ENCODE data around the gene WLS. TPM values are rescaled to one million over a fixed set of nuclear protein-coding genes. Genes with fewer than 3 reads are reported as not detected.

WLS gene
- polyA plus RNA-seq, 1 experiment: 28.4 TPM

DNA sequence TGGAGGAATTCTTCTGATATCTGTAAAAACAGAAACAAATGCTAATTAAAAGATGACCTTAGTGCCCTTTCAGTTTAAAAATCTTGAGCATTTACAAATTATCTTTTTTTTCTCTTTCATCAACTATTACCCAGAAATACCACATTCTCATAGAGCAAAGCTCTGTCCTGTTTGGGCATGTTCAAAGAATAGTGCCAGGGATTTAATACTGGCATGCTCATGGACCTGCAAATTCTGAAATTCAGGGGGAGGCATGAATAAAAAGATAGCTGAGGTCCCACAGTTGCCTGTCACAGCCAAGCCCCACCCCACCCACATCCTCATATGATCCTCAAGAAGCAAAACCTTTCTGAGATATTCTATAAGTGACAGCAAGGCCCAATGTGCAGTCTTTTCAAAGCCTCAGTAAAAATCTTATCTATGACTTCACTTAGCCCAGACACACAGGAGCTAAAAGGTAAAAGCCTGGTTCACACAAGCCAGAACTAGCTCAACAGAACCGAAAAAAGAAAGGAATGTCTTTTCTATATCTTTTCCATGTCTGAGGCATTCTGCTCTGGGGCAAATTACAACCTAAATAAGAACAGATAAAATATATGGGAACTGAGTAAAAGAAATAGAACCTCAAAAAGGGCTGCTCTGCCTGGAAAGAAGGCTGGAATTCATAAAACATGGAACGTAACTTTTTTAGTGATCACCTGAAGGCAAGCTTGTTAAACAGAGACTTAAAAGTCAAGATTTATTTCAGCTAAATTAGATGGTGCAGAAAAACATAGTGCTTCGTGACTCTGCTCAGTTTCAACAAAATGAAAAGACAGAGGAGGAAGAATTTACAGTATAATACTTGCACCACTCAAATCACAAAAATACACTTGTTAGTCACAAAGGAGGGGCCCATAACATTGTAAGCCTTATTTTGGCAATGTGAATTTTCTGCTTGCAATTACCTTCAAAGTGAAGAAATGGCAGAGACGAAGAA is 11.0 kb downstream of the WLS start:
- TF ChIP-seq CTCF (IDR thresholded peaks at IDR 0.05; ENCODE audit: insufficient read depth, low read depth, low read length): no peak
- Histone ChIP-seq H3K36me3 (ENCODE audit: control insufficient read depth, insufficient read depth, low read length) (no peaks in the 10 kb centered on the region), H3K27me3 (ENCODE audit: control insufficient read depth, insufficient read depth, low read length) (no peaks in the 10 kb centered on the region), H3K4me3 (ENCODE audit: low read depth, low read length) (no peak overlapping the region)
- CTCF ChIA-PET: interaction anchor here (0.9 to 1.5 kb wide), 3 partner anchors 9 to 104 kb away, joined by 3 read pairs; no protein-coding TSS in a partner anchor
- POLR2A ChIA-PET: no interaction called here
- DNase-seq (ENCODE audit: low read depth): no peak

GRCh38 chr1:68220420-68220819 is 11.9 kb downstream of the WLS start:
- Histone ChIP-seq H3K4me3 (ENCODE audit: low read depth, low read length) (no peak overlapping the region), H3K27me3 (ENCODE audit: control insufficient read depth, insufficient read depth, low read length) (no peaks in the 10 kb centered on the region), H3K36me3 (ENCODE audit: control insufficient read depth, insufficient read depth, low read length) (no peaks in the 10 kb centered on the region)
- no peak for TF ChIP-seq CTCF (IDR thresholded peaks at IDR 0.05; ENCODE audit: insufficient read depth, low read depth, low read length)
- DNase-seq (ENCODE audit: low read depth): no peak
- ChIA-PET CTCF (interaction anchor here (0.9 to 1.5 kb wide), 2 partner anchors 11 to 103 kb away, joined by 3 read pairs; no protein-coding TSS in a partner anchor), POLR2A (no interaction called here)

- ChIA-PET POLR2A (no interaction called here), CTCF (no interaction called here)
- H3K36me3 ChIP-seq (ENCODE audit: control insufficient read depth, insufficient read depth, low read length): no peaks in the 10 kb centered on the region
- no peak for TF ChIP-seq CTCF (IDR thresholded peaks at IDR 0.05; ENCODE audit: insufficient read depth, low read depth, low read length)
- no peaks in the 10 kb centered on the region for H3K27me3 ChIP-seq (ENCODE audit: control insufficient read depth, insufficient read depth, low read length)
- H3K4me3 ChIP-seq (ENCODE audit: low read depth, low read length): no peak overlapping the region
- no peak for DNase-seq (ENCODE audit: low read depth)
Measured at GRCh38 chr1:68218490-68218889, 13.8 kb downstream of the WLS start.

DNA sequence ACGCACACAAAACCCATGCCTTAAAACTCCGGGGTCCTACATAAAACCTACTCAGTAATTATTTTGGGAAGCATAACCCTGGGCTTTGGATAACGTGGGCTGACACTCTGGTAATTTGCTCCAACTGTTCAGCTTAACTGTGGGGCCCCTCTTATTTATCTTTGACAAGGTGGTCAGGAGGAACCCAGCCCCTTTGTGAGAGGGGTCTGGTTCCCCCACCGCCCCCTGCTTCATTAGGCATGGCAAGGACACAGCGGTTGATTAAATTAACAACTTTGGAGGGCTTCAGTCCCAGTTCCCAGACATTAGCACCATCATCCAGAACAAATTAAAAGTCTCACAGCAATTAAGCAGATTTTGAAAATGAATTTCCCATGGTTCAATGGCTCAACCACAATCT is 14.7 kb downstream of the WLS start:
- no peak for TF ChIP-seq CTCF (IDR thresholded peaks at IDR 0.05; ENCODE audit: insufficient read depth, low read depth, low read length)
- no peak for DNase-seq (ENCODE audit: low read depth)
- CTCF ChIA-PET: no interaction called here
- H3K27me3 ChIP-seq (ENCODE audit: control insufficient read depth, insufficient read depth, low read length): no peaks in the 10 kb centered on the region
- POLR2A ChIA-PET: no interaction called here
- no peaks in the 10 kb centered on the region for H3K36me3 ChIP-seq (ENCODE audit: control insufficient read depth, insufficient read depth, low read length)
- no peak overlapping the region for H3K4me3 ChIP-seq (ENCODE audit: low read depth, low read length)

DNA sequence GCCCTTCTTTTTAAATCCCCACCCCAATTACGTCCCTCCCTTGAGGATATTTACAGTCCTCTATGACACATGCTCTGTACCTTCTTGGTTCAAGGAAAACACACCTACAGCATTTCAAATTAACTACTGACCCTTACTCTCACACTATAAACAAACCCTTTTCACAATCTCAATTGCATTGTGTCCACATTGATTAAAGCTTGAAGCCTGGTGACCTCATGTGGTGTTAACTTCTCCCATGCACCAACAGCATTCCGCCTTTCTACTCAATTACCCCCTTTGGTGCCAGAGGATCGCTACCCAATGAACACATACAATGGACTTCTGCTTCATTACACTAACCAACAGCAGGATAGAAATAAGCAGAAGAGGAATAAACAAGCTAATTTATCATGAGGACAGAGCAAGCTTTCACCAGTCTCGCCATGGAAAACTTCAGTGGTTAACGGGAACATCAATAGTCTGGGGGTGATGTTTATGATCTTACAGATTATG is 15.2 kb downstream of the WLS start:
- no peak for TF ChIP-seq CTCF (IDR thresholded peaks at IDR 0.05; ENCODE audit: insufficient read depth, low read depth, low read length)
- CTCF ChIA-PET: interaction anchor here (0.6 kb wide), 1 partner anchor 451 kb away, joined by 3 read pairs; no protein-coding TSS in a partner anchor
- Histone ChIP-seq H3K27me3 (ENCODE audit: control insufficient read depth, insufficient read depth, low read length) (no peaks in the 10 kb centered on the region), H3K36me3 (ENCODE audit: control insufficient read depth, insufficient read depth, low read length) (no peaks in the 10 kb centered on the region), H3K4me3 (ENCODE audit: low read depth, low read length) (no peak overlapping the region)
- POLR2A ChIA-PET: no interaction called here
- no peak for DNase-seq (ENCODE audit: low read depth)

Measured in BJ (cell line).